ENCODE results near the gene AAK1.

- TF ChIP-seq CTCF (IDR thresholded peaks at IDR 0.05) (no peak), EZH2 (IDR thresholded peaks at IDR 0.05) (no peak), EZH2phosphoT487 (IDR thresholded peaks at IDR 0.05) (no peak)
These were observed 66.7 kb downstream of the AAK1 start for GRCh38 chr2:69576880-69577279.

Data from neural progenitor cell (in vitro differentiated cells).